Kidney epithelial cell (primary cell): ENCODE results near the gene MAD2L2. TPM values are rescaled to one million over a fixed set of nuclear protein-coding genes. Genes with fewer than 3 reads are reported as not detected.

Experiments used
- DNase-seq: peaks from one replicate; pipeline ENCODE4 v3.0.0-alpha.2; 2010; ENCODE audit warnings: low read depth
- H3K27me3 ChIP-seq: 2 replicates; pipeline ENCODE4 v1.6.0; 2011; ENCODE audit warnings: low read length; ENCODE audit not compliant: control insufficient read depth, insufficient read depth
- H3K36me3 ChIP-seq: 2 replicates; pipeline ENCODE4 v1.5.1; 2011; ENCODE audit warnings: low read length; ENCODE audit not compliant: control insufficient read depth, insufficient read depth
- H3K4me3 ChIP-seq: 2 replicates; pipeline ENCODE4 v1.5.1; 2011; ENCODE audit warnings: low read depth, mild to moderate bottlenecking, control low read depth, low read length
- total RNA-seq: library from RNA; depleted of rRNA; stranded (reverse); fragments of >200 nt; gene quantifications from 2 replicates; pipeline ENCODE4 v1.2.3, GENCODE V29; 2015
- TF ChIP-seq, protein P1 (sequence below): IDR thresholded peaks from 2 replicates; pipeline ENCODE4 v1.5.1; 2011; ENCODE audit warnings: mild to moderate bottlenecking, moderate library complexity, low read length, control low read depth, inconsistent platforms; ENCODE audit not compliant: insufficient read depth, poor library complexity, severe bottlenecking

MAD2L2 gene
- total RNA-seq, 1 donor from 2014 or later: 96.6 TPM

DNA sequence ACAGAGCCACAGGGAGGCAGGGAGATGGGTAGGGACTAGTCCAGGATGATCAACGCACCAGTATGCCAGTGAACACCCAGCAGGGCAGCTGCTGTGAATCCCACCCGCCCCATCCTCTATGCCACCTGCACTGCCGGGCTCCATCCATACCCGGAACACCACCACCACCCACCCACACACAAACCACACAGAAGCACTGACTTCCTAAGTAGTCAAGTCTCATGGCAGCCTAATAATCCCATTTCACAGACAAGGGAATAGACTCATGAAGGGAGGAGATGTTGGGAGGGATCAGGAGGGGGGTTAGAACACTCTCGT lies 16.9 kb upstream of the MAD2L2 start:
- peaks cover 43% of the 10 kb centered on the region for H3K27me3 ChIP-seq
- TF ChIP-seq, protein P1, sequence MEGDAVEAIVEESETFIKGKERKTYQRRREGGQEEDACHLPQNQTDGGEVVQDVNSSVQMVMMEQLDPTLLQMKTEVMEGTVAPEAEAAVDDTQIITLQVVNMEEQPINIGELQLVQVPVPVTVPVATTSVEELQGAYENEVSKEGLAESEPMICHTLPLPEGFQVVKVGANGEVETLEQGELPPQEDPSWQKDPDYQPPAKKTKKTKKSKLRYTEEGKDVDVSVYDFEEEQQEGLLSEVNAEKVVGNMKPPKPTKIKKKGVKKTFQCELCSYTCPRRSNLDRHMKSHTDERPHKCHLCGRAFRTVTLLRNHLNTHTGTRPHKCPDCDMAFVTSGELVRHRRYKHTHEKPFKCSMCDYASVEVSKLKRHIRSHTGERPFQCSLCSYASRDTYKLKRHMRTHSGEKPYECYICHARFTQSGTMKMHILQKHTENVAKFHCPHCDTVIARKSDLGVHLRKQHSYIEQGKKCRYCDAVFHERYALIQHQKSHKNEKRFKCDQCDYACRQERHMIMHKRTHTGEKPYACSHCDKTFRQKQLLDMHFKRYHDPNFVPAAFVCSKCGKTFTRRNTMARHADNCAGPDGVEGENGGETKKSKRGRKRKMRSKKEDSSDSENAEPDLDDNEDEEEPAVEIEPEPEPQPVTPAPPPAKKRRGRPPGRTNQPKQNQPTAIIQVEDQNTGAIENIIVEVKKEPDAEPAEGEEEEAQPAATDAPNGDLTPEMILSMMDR: no peak
- H3K36me3 ChIP-seq: no peaks in the 10 kb centered on the region
- no peak overlapping the region for H3K4me3 ChIP-seq
- no peak for DNase-seq

DNA sequence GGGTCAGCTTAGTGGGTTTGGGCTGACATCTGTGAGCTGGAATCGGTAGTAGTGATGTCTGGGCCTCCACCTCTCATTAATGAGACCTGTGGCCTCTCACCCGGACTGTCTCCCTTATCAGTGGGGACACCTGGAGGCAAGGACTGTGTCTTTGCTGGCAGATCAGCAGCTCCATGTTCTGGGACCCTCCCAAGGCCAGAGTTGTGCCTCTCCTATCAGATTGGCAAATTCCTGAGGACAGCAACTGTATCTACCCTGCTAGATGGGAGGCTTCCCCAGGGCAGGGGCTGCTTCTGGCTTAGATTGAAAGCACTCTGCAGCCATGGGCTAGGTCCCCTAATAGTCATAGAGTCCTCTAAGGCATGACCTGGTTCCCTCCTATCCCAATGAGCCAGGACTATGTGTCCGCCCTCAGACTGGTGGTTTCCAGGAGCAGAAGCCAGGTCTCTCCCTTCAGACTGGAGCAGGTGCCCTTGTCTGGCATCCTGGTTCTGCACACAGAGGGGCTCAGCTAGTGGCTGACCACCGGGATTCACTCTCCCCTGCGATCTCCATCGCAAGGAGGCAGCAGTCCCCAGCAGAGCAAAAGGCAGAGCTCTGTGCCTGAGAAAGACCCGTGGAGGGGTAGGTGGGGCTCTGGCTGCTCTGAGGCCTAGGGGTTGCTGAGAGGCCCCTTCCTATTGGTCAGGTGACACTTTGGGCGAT lies 16.4 kb upstream of the MAD2L2 start:
- Histone ChIP-seq H3K27me3 (peaks cover 48% of the 10 kb centered on the region), H3K36me3 (no peaks in the 10 kb centered on the region), H3K4me3 (no peak overlapping the region)
- TF ChIP-seq, protein P1: no peak
- DNase-seq: no peak

DNA sequence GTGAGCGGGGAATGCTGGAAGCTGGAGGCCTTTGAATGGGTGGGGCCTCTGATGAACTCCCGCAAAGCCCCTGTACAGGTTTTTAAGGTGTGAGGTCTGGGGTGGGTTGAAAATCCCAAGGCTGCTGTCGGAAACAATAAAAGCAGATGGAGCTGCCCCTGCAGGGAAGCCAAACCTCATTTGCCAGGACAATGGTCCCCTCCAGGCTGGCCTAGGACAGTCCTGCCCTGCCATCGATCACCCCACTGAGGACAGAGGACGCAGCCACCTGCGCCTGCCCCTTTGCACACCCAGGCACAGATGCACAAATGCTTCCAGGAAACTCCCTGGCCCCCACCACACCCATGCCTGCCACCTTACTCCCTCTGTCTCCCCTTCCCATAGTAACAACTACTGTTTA lies 14.9 kb upstream of the MAD2L2 start:
- DNase-seq: no peak
- TF ChIP-seq, protein P1: no peak
- no peaks in the 10 kb centered on the region for H3K36me3 ChIP-seq
- H3K4me3 ChIP-seq: no peak overlapping the region
- H3K27me3 ChIP-seq: peaks cover 47% of the 10 kb centered on the region

GRCh38 chr1:11693917-11694316 lies 13.0 kb upstream of the MAD2L2 start:
- no peak overlapping the region for H3K4me3 ChIP-seq
- peaks cover 54% of the 10 kb centered on the region for H3K27me3 ChIP-seq
- DNase-seq: no peak
- TF ChIP-seq, protein P1: no peak
- no peaks in the 10 kb centered on the region for H3K36me3 ChIP-seq

- TF ChIP-seq, protein P1: no peak
- Histone ChIP-seq H3K36me3 (no peaks in the 10 kb centered on the region), H3K4me3 (no peak overlapping the region), H3K27me3 (peaks cover 56% of the 10 kb centered on the region)
- peak; percentile 61 for DNase-seq
These were observed 12.2 kb upstream of the MAD2L2 start for GRCh38 chr1:11693024-11693590.

DNA sequence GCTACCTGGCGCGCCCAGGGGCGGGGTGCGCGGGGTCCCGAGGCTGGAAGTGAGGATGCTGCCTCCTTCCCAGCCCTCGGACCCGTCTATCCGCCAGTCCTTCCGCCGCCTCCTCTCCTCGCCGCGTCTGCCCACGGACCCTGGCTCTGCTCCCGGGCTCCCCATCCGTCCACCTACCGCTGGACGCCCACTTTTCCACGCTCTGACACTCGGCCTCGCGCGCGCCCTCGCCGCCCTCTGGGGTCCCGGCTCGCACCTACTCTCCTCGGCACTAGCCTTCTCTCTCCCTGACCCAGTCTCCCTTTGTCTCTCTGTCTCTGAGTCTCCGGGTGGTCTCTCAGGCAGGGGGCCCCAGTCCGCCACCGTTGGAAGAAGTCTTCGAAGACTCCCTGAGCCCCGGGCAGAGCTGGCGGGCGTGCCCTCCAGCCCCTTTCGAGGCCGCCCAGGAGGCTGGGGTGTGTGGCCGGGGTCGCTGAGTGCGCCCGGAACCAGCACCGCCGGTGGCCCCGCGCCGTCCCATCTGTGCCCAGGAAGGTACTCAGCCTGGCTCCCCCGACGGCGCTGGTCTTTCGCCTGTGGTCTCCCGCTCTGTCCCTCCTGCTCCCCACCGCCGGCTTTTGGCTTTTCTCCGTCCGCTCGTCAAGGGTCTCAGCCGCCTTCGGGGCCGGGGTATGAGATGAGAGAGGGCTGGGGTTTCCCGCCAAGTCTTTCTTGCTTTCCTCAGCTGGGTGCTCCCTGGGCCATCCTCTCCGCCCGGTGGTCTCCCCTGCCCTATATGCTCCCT lies 11.2 kb upstream of the MAD2L2 start:
- peaks cover 51% of the 10 kb centered on the region for H3K27me3 ChIP-seq
- DNase-seq: no peak
- TF ChIP-seq, protein P1: no peak
- peak overlapping the region; percentile 11 for H3K4me3 ChIP-seq
- H3K36me3 ChIP-seq: no peaks in the 10 kb centered on the region
